T-helper 2 cell treated with Interferon-gamma antibody and Interleukin-4, amounts not matched to agents 5 μg/mL and 100 μg/mL, for 36 hours (primary cell): Measurements from ENCODE around the gene ADAMTS13.
"Not testable (repeated sequence)": the region's sequence is repeated elsewhere in the genome, so short reads cannot be mapped to it uniquely, and the experiment has no call there.

ENCODE experiments used
- DNase-seq: peaks from one replicate; pipeline ENCODE4 v3.0.0; 2021; ENCODE audit warnings: low spot score
- H3K27ac Mint-ChIP-seq: one replicate; pipeline ENCODE4 v1.8.0; 2021; ENCODE audit warnings: mild to moderate bottlenecking, mixed read lengths
- H3K27me3 Mint-ChIP-seq: one replicate; pipeline ENCODE4 v1.8.0; 2021; ENCODE audit warnings: low read depth, mixed read lengths
- H3K36me3 Mint-ChIP-seq: one replicate; pipeline ENCODE4 v1.8.0; 2021; ENCODE audit warnings: low read depth, mixed read lengths
- H3K4me1 Mint-ChIP-seq: one replicate; pipeline ENCODE4 v1.8.0; 2021; ENCODE audit warnings: low read depth, mixed read lengths
- H3K4me3 Mint-ChIP-seq: one replicate; pipeline ENCODE4 v1.8.0; 2022; ENCODE audit warnings: mild to moderate bottlenecking, moderate library complexity, mixed read lengths
- H3K9me3 Mint-ChIP-seq: one replicate; pipeline ENCODE4 v1.8.0; 2021; ENCODE audit warnings: mixed read lengths

ADAMTS13 gene

DNA sequence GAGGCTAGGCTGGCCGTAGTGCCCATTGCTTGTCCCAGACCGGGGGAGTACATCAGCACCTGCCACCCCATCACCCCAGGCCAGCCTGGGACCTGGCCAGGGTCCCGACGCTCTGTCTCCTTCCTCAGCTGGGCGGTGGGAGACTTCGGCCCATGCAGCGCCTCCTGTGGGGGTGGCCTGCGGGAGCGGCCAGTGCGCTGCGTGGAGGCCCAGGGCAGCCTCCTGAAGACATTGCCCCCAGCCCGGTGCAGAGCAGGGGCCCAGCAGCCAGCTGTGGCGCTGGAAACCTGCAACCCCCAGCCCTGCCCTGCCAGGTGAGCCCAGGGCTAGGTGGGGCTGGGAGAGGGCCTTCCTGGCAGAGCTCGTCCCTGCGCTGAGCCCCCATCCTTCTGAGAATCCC is 21.1 kb downstream of the ADAMTS13 start:
- H3K27ac Mint-ChIP-seq: no peak overlapping the region
- no peak overlapping the region for H3K4me3 Mint-ChIP-seq
- H3K36me3 Mint-ChIP-seq: no peaks in the 10 kb centered on the region
- no peaks in the 10 kb centered on the region for H3K9me3 Mint-ChIP-seq
- no peaks in the 10 kb centered on the region for H3K27me3 Mint-ChIP-seq
- DNase-seq: no peak
- no peaks in the 10 kb centered on the region for H3K4me1 Mint-ChIP-seq

DNA sequence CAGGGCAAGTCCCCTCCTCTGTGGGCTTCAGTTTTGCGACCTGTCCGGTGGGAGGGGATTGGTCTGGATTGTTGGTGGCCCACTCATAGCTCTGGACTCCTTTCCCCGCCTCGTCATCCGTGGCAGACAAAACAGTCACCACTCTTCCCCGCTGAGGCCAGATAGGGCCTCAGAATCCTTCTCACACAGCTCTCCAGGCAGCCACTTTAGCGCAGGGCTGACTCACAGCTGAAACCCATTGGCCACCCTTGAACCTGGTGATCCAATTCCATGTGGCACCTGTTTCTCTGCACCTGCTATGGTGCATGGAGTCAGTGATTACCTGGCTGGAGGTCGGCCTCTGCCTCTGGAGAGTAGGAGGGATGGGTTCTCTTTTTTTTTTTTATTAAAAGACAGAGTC is 21.8 kb downstream of the ADAMTS13 start:
- Mint-ChIP-seq H3K27ac (no peak overlapping the region), H3K9me3 (no peaks in the 10 kb centered on the region), H3K36me3 (no peaks in the 10 kb centered on the region), H3K27me3 (no peaks in the 10 kb centered on the region), H3K4me3 (no peak overlapping the region), H3K4me1 (no peaks in the 10 kb centered on the region)
- no peak for DNase-seq

GRCh38 chr9:133445293-133445969 is 23.3 kb downstream of the ADAMTS13 start:
- no peak for DNase-seq
- no peak overlapping the region for H3K27ac Mint-ChIP-seq
- H3K9me3 Mint-ChIP-seq: no peaks in the 10 kb centered on the region
- H3K4me3 Mint-ChIP-seq: no peak overlapping the region
- H3K27me3 Mint-ChIP-seq: no peaks in the 10 kb centered on the region
- H3K4me1 Mint-ChIP-seq: no peaks in the 10 kb centered on the region
- no peaks in the 10 kb centered on the region for H3K36me3 Mint-ChIP-seq

DNA sequence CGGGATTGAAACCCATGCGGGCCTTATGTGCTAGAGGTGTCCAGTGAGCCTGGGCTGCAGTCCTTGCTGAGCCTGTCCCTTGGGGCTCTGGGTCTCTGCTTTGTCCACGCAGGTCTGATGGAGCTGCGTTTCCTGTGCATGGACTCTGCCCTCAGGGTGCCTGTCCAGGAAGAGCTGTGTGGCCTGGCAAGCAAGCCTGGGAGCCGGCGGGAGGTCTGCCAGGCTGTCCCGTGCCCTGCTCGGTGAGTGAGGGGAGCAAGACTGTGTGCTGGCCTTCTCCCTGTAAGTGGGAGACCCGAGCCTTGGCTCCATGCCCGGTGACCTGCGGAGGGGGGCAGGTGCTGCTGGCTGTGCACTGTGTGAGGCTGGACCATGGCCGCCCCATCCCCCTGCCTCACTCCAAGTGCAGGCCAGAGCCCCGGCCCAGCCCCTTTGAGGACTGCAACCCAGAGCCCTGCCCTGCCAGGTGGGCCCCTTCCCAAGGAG is 26.4 kb downstream of the ADAMTS13 start:
- no peak for DNase-seq
- no peaks in the 10 kb centered on the region for H3K36me3 Mint-ChIP-seq
- no peaks in the 10 kb centered on the region for H3K9me3 Mint-ChIP-seq
- H3K27me3 Mint-ChIP-seq: no peaks in the 10 kb centered on the region
- H3K27ac Mint-ChIP-seq: no peak overlapping the region
- H3K4me3 Mint-ChIP-seq: no peak overlapping the region
- H3K4me1 Mint-ChIP-seq: no peaks in the 10 kb centered on the region

- no peaks in the 10 kb centered on the region for H3K36me3 Mint-ChIP-seq
- no peaks in the 10 kb centered on the region for H3K9me3 Mint-ChIP-seq
- no peaks in the 10 kb centered on the region for H3K4me1 Mint-ChIP-seq
- no peak for DNase-seq
- H3K27ac Mint-ChIP-seq: no peak overlapping the region
- H3K4me3 Mint-ChIP-seq: no peak overlapping the region
- H3K27me3 Mint-ChIP-seq: no peaks in the 10 kb centered on the region
Observed at GRCh38 chr9:133449760-133450159, 27.6 kb downstream of the ADAMTS13 start.

DNA sequence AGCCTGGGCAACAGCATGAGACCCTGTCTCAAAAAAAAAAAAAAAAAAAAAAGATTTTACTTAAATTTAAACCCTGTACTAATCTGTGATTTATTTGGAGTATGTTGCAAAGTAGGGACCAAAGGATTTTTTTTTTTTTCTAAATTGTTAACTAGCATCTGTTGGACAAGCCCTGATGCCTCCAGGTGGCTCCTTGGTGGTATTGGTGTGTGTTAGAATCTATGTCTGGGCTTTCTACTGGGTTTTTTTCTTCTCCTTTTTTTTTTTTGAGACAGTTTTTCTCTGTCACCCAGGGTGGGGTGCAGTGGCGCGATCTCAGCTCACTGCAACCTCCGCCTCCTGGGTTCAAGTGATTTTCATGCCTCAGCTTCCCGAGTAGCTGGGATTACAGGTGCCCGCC is 29.7 kb downstream of the ADAMTS13 start:
- H3K4me1 Mint-ChIP-seq, DNase-seq, H3K36me3 Mint-ChIP-seq, H3K4me3 Mint-ChIP-seq, H3K27ac Mint-ChIP-seq, H3K9me3 Mint-ChIP-seq, H3K27me3 Mint-ChIP-seq: not testable (repeated sequence)

DNA sequence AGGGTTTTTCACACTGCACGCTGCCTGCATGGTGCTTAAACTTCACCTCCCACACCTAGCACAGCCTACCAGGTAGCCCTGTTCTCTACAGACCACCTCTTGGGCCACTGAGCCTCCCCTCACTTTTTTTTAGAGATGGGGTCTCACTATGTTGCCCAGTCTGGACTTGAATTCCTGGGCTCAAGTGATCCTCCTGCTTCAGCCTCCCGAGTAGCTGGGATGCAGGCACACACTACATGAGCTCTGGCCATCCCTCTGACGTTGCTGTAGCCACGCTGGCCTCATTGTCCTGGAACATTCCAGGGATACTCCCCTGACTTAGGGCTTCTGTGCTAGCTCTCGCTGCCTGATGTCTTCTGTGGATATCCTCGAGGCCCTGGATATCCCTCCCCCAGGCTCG is 30.4 kb downstream of the ADAMTS13 start:
- no peak overlapping the region for H3K4me3 Mint-ChIP-seq
- H3K4me1 Mint-ChIP-seq: no peaks in the 10 kb centered on the region
- H3K9me3 Mint-ChIP-seq: no peaks in the 10 kb centered on the region
- no peak overlapping the region for H3K27ac Mint-ChIP-seq
- no peaks in the 10 kb centered on the region for H3K27me3 Mint-ChIP-seq
- no peak for DNase-seq
- no peaks in the 10 kb centered on the region for H3K36me3 Mint-ChIP-seq

- no peak for DNase-seq
- no peak overlapping the region for H3K4me3 Mint-ChIP-seq
- no peak overlapping the region for H3K27ac Mint-ChIP-seq
- no peaks in the 10 kb centered on the region for H3K9me3 Mint-ChIP-seq
- no peaks in the 10 kb centered on the region for H3K4me1 Mint-ChIP-seq
- H3K27me3 Mint-ChIP-seq: no peaks in the 10 kb centered on the region
- no peaks in the 10 kb centered on the region for H3K36me3 Mint-ChIP-seq
Observed at GRCh38 chr9:133453651-133454050, 31.5 kb downstream of the ADAMTS13 start.

- Mint-ChIP-seq H3K27me3 (no peaks in the 10 kb centered on the region), H3K36me3 (no peaks in the 10 kb centered on the region), H3K4me1 (no peaks in the 10 kb centered on the region), H3K9me3 (no peaks in the 10 kb centered on the region), H3K27ac (no peak overlapping the region), H3K4me3 (no peak overlapping the region)
- no peak for DNase-seq
Observed at GRCh38 chr9:133454325-133454724, 32.2 kb downstream of the ADAMTS13 start.

DNA sequence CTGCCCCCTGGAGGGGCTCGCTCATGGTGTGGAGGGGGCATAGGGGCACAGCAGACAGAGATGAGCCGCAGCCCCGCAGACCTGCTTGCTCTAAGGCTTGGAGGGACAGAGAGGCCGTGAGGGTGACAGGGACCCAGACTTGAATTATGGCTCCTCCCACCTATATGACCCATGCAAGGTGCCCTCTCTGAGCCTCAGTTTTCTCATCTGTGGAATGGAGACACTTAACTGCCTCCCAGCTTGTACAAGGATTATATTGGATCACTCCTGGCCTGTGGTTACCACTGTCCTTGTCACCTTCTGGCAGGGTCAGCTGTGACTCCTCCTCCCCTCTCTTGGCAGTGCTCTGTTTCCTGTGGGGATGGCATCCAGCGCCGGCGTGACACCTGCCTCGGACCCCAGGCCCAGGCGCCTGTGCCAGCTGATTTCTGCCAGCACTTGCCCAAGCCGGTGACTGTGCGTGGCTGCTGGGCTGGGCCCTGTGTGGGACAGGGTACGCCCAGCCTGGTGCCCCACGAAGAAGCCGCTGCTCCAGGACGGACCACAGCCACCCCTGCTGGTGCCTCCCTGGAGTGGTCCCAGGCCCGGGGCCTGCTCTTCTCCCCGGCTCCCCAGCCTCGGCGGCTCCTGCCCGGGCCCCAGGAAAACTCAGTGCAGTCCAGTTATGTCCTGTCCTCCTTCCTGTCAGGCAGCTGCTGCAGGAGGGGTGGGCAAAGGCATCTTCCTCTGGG is 32.9 kb downstream of the ADAMTS13 start:
- Mint-ChIP-seq H3K4me3 (no peak overlapping the region), H3K27me3 (no peaks in the 10 kb centered on the region), H3K27ac (no peak overlapping the region), H3K9me3 (no peaks in the 10 kb centered on the region), H3K36me3 (no peaks in the 10 kb centered on the region), H3K4me1 (peaks cover 2% of the 10 kb centered on the region)
- no peak for DNase-seq

- DNase-seq: no peak
- H3K27me3 Mint-ChIP-seq: peaks cover 3% of the 10 kb centered on the region
- H3K4me3 Mint-ChIP-seq: no peak overlapping the region
- no peaks in the 10 kb centered on the region for H3K9me3 Mint-ChIP-seq
- H3K36me3 Mint-ChIP-seq: no peaks in the 10 kb centered on the region
- H3K27ac Mint-ChIP-seq: no peak overlapping the region
- H3K4me1 Mint-ChIP-seq: peaks cover 2% of the 10 kb centered on the region
Observed at GRCh38 chr9:133455936-133456335, 33.8 kb downstream of the ADAMTS13 start.

- Mint-ChIP-seq H3K4me1 (peaks cover 2% of the 10 kb centered on the region), H3K4me3 (no peak overlapping the region), H3K27ac (no peak overlapping the region), H3K9me3 (no peaks in the 10 kb centered on the region), H3K36me3 (no peaks in the 10 kb centered on the region), H3K27me3 (peaks cover 7% of the 10 kb centered on the region)
- no peak for DNase-seq
Observed at GRCh38 chr9:133456409-133456808, 34.2 kb downstream of the ADAMTS13 start.

- H3K9me3 Mint-ChIP-seq: no peaks in the 10 kb centered on the region
- no peaks in the 10 kb centered on the region for H3K36me3 Mint-ChIP-seq
- no peak overlapping the region for H3K27ac Mint-ChIP-seq
- H3K4me1 Mint-ChIP-seq: peaks cover 2% of the 10 kb centered on the region
- H3K27me3 Mint-ChIP-seq: peaks cover 10% of the 10 kb centered on the region
- DNase-seq: no peak
- H3K4me3 Mint-ChIP-seq: no peak overlapping the region
Observed at GRCh38 chr9:133457233-133457632, 35.1 kb downstream of the ADAMTS13 start.

DNA sequence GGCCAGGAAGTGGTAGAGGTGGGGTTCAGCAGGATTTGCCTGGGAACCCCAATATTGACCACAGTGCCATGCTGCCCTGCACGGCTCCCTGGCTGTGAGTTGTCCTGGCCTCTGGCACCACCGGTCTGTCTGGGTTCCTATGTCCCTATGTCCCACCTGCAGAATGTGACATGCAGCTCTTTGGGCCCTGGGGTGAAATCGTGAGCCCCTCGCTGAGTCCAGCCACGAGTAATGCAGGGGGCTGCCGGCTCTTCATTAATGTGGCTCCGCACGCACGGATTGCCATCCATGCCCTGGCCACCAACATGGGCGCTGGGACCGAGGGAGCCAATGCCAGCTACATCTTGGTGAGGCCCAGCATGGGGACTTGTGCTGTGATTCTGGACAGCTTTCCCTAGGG is 35.6 kb downstream of the ADAMTS13 start:
- Mint-ChIP-seq H3K36me3 (no peaks in the 10 kb centered on the region), H3K27me3 (peaks cover 10% of the 10 kb centered on the region), H3K27ac (no peak overlapping the region), H3K4me3 (no peak overlapping the region), H3K9me3 (no peaks in the 10 kb centered on the region), H3K4me1 (peaks cover 2% of the 10 kb centered on the region)
- no peak for DNase-seq
